ENCODE data around the gene ADA. TPM values are rescaled to one million over a fixed set of nuclear protein-coding genes. Genes with fewer than 3 reads are reported as not detected.

The ADA gene
- total RNA-seq, 2 experiments from 2014 or later, result 103 to 107 TPM

DNA sequence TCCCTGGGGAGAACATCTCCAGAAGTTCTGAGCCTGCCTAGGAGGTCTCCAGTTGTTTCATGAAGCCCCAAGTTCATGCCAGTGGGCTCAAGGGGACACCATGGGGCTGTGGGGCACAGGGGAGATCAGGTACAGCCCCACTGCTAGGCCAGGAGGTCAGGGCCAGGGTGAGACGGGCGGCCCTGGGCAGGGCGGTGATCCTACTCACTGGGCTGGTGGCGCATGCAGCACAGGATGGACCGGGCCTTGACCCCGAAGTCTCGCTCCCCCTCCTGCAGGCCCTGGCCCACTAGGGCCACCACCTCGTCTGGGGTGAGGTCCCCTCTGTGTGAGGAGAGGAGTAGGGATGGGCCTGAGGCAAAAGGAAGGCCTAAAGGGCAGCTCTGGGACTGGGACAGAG is 26.1 kb downstream of the ADA start:
- H3K36me3 Mint-ChIP-seq (ENCODE audit: low read depth), result peaks cover 74% of the 10 kb centered on the region
- H3K4me3 Mint-ChIP-seq, result no peak overlapping the region
- ChIA-PET CTCF (no interaction called here), POLR2A (no interaction called here)
- no peak overlapping the region for H3K27ac Mint-ChIP-seq
- DNase-seq, result no peak
- peaks cover 4% of the 10 kb centered on the region for H3K4me1 Mint-ChIP-seq
- peaks cover 6% of the 10 kb centered on the region for H3K9me3 Mint-ChIP-seq
- no peaks in the 10 kb centered on the region for H3K27me3 Mint-ChIP-seq

DNA sequence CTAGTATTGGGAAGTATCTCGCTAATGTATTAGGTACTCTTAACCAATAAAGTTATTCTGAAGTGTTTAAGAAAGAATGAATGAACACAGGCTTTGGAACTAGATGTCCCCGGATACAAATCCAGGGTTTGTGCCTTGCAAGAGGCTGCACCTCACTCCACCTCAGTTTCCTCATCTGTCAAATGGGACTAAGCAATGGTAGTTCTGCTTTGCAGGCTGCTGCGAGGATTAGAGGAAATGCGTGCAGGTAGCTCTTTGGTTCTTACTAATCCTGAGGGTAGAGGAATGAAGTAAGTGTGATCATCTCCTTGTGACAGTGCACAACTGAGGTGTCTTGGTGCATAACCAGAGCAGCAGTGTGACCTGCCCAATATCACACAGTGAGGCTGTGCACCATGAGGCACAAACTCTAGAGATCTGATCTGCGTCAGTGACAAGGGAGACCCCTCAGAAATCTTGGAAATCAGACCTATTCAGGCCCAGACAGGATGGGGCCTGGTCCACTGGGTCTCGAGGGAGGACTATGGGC is 26.7 kb downstream of the ADA start:
- no peak for DNase-seq
- Mint-ChIP-seq H3K4me1 (peaks cover 9% of the 10 kb centered on the region), H3K9me3 (peaks cover 6% of the 10 kb centered on the region), H3K36me3 (ENCODE audit: low read depth) (peaks cover 77% of the 10 kb centered on the region), H3K4me3 (no peak overlapping the region), H3K27me3 (no peaks in the 10 kb centered on the region), H3K27ac (no peak overlapping the region)
- CTCF ChIA-PET, result no interaction called here
- POLR2A ChIA-PET, result no interaction called here

DNA sequence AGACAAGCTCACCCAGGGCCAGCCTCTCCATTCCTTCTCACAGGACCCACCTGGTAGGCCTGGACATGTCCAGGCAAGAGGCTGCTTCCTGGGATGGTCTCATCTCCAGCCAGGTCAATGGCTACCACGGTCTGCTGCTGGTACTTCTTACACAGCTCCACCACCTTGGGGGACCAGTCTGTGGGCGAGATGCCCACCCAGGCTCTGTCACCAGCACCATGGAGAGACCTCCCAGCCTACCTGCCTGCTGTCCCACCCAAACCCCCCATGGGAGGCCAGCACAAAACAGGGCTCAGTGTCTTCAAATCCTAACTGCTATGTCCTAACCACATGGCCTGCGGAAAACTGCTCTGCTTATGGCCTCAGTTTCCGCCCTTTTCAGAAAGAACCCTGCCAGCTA is 27.3 kb downstream of the ADA start:
- peaks cover 14% of the 10 kb centered on the region for H3K4me1 Mint-ChIP-seq
- no peaks in the 10 kb centered on the region for H3K27me3 Mint-ChIP-seq
- CTCF ChIA-PET, result no interaction called here
- H3K4me3 Mint-ChIP-seq, result no peak overlapping the region
- no peak for DNase-seq
- H3K9me3 Mint-ChIP-seq, result peaks cover 6% of the 10 kb centered on the region
- H3K27ac Mint-ChIP-seq, result no peak overlapping the region
- peaks cover 82% of the 10 kb centered on the region for H3K36me3 Mint-ChIP-seq (ENCODE audit: low read depth)
- POLR2A ChIA-PET, result no interaction called here

DNA sequence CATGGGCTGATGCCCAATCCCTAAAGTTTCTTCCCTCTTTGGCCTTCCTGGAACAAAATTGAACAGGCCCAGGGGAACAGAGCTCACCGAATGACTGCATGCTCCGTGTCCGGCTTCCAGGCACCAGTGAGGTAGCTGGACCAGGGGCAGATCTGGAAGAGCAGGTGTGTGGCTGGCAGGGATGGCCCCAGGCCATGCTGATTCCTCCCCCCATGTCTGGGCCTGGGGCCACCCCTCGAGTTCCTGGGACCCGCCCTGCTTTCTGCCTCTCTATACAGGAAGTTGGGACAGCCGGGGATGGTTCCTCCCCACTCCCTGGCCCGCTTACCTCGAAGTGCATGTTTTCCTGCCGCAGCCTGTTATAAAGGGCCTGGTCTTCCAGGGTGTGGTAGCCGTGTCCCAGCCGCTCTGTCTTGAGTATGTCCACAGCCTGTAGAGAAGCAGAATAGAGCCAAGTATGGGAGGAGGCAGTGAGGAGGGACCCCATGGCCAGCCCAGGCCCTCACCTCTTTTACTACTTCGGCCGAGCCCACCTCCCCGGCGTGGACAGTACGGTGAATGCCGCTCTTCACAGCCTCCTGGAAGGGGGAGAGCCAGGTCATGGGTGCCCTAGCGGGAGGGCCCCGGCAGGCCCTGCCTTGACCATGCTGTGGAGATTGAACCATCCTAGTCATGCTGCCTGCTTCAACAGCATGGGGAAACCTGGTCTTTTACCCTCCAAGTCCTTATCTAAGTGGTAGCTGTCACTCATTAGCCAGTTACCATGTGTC is 28.8 kb downstream of the ADA start:
- H3K4me3 Mint-ChIP-seq, result no peak overlapping the region
- no peaks in the 10 kb centered on the region for H3K27me3 Mint-ChIP-seq
- ChIA-PET CTCF (interaction anchor here (1.0 kb wide), 1 partner anchor 26 kb away, joined by 3 read pairs; no protein-coding TSS in a partner anchor), POLR2A (interaction anchor here (0.6 kb wide), 1 partner anchor 22 kb away, joined by 3 read pairs; no protein-coding TSS in a partner anchor)
- peaks cover 84% of the 10 kb centered on the region for H3K36me3 Mint-ChIP-seq (ENCODE audit: low read depth)
- no peak for DNase-seq
- peaks cover 6% of the 10 kb centered on the region for H3K9me3 Mint-ChIP-seq
- H3K27ac Mint-ChIP-seq, result no peak overlapping the region
- H3K4me1 Mint-ChIP-seq, result peaks cover 28% of the 10 kb centered on the region

DNA sequence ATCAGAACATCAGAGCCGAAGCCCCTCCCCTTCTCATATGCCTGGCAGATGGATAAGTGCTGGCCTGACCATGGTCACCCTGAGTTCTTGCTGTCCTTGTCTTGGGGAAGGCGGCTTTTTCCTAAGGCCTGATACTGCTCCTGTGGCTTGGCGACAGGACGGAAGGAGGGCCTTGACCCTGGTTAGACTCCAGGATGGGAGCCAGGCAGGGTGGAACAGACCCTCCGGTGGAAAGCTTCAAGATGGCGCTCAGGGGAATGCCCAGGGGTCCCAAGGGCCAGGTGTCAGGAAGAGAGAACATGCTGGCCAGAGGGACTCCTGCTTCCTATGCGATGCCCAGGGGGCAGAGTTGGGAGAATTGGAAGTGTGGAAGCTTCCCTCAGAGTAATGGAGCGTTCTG is 29.6 kb downstream of the ADA start:
- CTCF ChIA-PET, result no interaction called here
- no peaks in the 10 kb centered on the region for H3K27me3 Mint-ChIP-seq
- POLR2A ChIA-PET, result no interaction called here
- H3K27ac Mint-ChIP-seq, result no peak overlapping the region
- no peak overlapping the region for H3K4me3 Mint-ChIP-seq
- H3K4me1 Mint-ChIP-seq, result peaks cover 33% of the 10 kb centered on the region
- H3K36me3 Mint-ChIP-seq (ENCODE audit: low read depth), result peaks cover 79% of the 10 kb centered on the region
- no peak for DNase-seq
- H3K9me3 Mint-ChIP-seq, result peaks cover 6% of the 10 kb centered on the region

DNA sequence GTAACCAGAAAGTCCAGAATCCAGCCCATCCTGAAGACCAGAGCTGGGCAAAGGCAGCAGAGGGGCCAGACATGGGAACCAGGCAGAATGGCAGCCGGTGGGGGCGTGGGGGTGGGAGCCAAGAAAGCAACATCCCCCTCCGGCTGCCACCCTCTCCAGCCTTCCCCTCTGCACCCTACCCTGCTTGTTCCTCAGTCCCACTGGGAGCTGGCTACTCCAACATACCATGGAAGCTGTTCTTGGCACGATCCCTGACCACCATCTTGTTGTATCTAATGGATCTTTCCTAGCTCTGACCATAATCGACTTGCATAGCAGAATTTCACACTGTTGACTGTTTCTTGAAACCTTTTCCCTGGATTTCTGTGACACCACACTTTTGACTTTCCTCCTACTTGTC is 30.2 kb downstream of the ADA start:
- peaks cover 6% of the 10 kb centered on the region for H3K9me3 Mint-ChIP-seq
- CTCF ChIA-PET, result no interaction called here
- H3K4me1 Mint-ChIP-seq, result peaks cover 32% of the 10 kb centered on the region
- H3K27ac Mint-ChIP-seq, result no peak overlapping the region
- POLR2A ChIA-PET, result no interaction called here
- no peak overlapping the region for H3K4me3 Mint-ChIP-seq
- no peaks in the 10 kb centered on the region for H3K27me3 Mint-ChIP-seq
- H3K36me3 Mint-ChIP-seq (ENCODE audit: low read depth), result peaks cover 74% of the 10 kb centered on the region
- no peak for DNase-seq

DNA sequence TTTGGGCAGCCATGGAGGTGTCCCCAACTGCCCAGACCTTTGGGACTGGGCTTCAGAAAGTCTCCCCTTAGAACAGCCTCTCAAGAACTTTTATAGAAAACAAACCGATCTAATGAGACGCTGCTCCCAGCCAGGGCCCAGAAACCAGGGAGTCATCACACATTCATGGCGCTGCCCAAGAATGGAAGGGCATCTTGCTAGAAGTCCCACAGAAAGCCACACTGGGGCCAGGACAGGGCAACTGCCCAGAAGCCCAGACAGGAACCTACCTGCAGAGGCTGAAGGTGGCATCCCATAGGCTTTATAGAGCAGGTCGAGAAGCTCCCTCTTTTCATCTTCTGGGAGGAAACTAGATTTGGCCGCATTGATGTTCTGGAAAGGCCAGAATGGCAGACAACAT is 31.5 kb downstream of the ADA start:
- ChIA-PET CTCF (interaction anchor here (0.7 kb wide), 1 partner anchor 15 kb away, joined by 4 read pairs; no protein-coding TSS in a partner anchor), POLR2A (no interaction called here)
- peaks cover 6% of the 10 kb centered on the region for H3K9me3 Mint-ChIP-seq
- H3K36me3 Mint-ChIP-seq (ENCODE audit: low read depth), result peaks cover 75% of the 10 kb centered on the region
- H3K27ac Mint-ChIP-seq, result peak overlapping the region; percentile 54
- DNase-seq, result no peak
- H3K27me3 Mint-ChIP-seq, result no peaks in the 10 kb centered on the region
- peaks cover 45% of the 10 kb centered on the region for H3K4me1 Mint-ChIP-seq
- no peak overlapping the region for H3K4me3 Mint-ChIP-seq

DNA sequence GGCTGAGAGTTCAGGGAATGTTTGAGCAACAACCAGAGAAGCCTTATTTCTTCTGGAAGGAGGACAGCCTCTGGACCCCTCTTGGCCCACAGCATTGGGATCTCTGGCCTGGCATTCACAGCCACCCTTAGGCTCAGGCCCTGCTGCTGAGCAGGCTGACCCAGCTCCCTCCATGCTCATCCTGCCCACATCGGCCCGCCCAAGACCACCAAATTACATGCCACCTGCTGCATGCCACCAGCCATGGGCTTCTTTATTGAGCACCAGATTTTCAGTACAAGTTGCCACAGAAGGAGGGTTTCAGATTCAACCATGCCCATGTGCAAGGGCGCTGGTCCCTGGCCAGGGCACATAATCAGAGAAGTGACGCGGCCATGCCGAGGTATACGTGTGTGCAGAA is 32.2 kb downstream of the ADA start:
- H3K9me3 Mint-ChIP-seq, result peaks cover 6% of the 10 kb centered on the region
- H3K27ac Mint-ChIP-seq, result peak overlapping the region; percentile 13
- ChIA-PET POLR2A (no interaction called here), CTCF (interaction anchor here (1.4 kb wide), 1 partner anchor 11 kb away, joined by 5 read pairs; no protein-coding TSS in a partner anchor)
- H3K36me3 Mint-ChIP-seq (ENCODE audit: low read depth), result peaks cover 73% of the 10 kb centered on the region
- no peak overlapping the region for H3K4me3 Mint-ChIP-seq
- DNase-seq, result no peak
- H3K4me1 Mint-ChIP-seq, result peaks cover 51% of the 10 kb centered on the region
- no peaks in the 10 kb centered on the region for H3K27me3 Mint-ChIP-seq

DNA sequence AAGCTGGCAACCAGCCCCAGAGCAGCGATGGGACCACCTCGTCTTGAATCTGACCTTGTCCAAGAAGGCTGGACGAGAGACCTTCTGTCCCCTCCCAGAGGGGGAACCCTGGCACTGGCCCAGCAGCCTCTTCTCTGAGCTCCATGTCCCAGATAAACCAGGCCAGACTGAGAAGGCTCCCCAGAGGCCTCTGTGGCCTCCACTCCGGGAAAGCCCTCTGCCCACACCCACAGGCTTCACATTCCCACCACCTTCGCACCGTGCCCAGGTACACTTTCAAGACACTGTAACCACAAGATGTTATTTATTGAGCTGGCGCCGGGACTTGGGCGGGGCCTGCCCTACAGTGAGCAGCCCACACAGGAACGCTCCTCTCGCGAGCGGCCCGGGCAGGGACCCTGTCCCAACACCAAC is 33.2 kb downstream of the ADA start:
- Mint-ChIP-seq H3K27me3 (no peaks in the 10 kb centered on the region), H3K4me1 (peaks cover 54% of the 10 kb centered on the region), H3K4me3 (no peak overlapping the region), H3K36me3 (ENCODE audit: low read depth) (peaks cover 69% of the 10 kb centered on the region), H3K9me3 (peaks cover 3% of the 10 kb centered on the region), H3K27ac (peak overlapping the region; percentile 28)
- ChIA-PET POLR2A (no interaction called here), CTCF (interaction anchor here (1.4 kb wide), 1 partner anchor 12 kb away, joined by 5 read pairs; no protein-coding TSS in a partner anchor)
- peak; percentile 27 for DNase-seq

DNA sequence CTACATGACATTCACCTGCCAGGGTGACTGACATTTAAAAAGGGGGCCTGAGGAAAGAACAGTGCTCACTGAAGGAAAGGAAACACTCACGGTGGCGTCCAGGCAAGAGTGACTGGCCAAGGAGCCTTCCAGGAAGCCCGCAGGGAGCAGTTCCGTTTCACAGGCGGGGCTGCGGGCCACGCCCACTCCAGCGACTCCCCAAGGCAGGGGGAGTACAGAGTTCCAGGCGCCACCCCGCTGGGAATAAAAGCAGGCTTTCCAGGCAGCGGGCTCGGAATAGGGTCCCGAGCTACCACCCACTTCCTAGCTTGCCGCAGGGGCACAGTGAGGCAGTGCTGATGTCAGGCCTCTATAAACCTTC is 34.9 kb downstream of the ADA start:
- no peak for DNase-seq
- Mint-ChIP-seq H3K4me3 (no peak overlapping the region), H3K27ac (peak overlapping the region; percentile 76), H3K36me3 (ENCODE audit: low read depth) (peaks cover 54% of the 10 kb centered on the region), H3K9me3 (no peaks in the 10 kb centered on the region), H3K27me3 (no peaks in the 10 kb centered on the region), H3K4me1 (peaks cover 57% of the 10 kb centered on the region)
- ChIA-PET POLR2A (no interaction called here), CTCF (interaction anchor here (0.7 to 1.5 kb wide), 2 partner anchors 41 to 228 kb away, joined by 3 read pairs; no protein-coding TSS in a partner anchor)

DNA sequence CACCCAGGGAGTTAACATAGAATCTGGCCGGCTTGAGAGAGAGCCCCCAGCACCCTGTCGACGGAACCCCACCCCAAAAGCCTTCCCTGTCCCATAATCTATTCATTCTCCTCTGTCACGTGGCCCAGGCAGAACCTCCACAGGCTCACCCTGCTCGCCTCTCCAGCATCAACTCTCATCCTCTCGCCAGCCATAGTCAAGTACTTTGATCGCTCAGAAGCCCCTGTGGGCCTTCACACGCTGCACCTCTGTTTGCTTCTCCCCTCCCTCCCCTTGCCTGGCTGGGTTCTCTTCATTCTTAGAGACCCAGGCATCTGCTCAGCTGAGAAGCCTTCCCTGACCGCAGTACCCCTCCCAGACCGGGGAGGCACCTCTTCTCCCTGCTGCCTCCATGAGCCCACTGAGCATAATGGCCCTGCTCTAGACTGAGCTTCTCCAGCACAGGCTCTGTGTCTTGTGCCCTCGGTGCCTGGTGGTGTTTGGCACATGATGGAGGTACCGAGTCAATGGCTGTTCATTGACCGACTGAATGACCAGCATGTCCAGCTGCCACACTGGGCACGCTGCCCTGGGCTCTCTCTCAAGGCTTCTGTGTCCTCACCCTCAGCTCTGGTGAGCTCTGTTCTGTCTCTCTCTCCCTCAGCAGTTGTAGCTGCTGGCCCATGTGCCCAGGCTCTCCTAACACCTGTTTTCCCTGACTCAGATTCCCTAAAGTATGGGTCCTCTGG is 35.5 kb downstream of the ADA start:
- Mint-ChIP-seq H3K27me3 (no peaks in the 10 kb centered on the region), H3K4me1 (peaks cover 61% of the 10 kb centered on the region), H3K9me3 (no peaks in the 10 kb centered on the region), H3K4me3 (no peak overlapping the region), H3K36me3 (ENCODE audit: low read depth) (peaks cover 49% of the 10 kb centered on the region), H3K27ac (peak overlapping the region; percentile 89)
- ChIA-PET POLR2A (no interaction called here), CTCF (interaction anchor here (0.7 kb wide), 1 partner anchor 40 kb away, joined by 3 read pairs; no protein-coding TSS in a partner anchor)
- DNase-seq, result no peak

DNA sequence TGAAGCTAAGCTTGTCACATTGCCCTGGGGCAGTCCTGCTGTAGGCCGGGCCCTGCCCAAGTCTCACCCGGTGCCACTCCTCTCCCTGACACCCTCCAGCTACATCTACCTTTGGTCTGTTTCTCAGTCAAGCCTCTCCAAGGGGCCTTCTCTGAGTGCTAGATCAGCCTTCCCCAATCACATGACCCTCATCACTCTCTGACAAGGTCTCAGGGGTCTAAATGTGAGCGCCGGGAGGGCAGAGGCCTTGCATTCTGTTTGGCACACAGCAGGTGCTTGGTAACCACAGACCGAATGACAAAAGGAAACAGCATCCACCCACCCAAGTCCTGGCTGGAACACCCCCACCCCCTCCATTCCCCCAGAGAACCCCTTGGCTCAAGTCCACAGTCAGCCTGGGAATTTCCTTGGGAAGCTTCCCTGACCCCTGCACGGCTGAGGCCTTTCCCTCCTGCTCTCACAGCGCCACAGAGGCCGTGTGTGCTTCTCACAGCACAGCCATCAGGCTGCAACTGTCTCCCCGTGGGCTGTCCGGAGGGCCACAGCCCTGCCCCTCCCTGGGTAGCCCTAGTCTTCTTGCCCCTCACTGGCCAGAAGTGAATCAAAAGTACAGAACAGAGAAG is 36.2 kb downstream of the ADA start:
- ChIA-PET CTCF (interaction anchor here (1.5 kb wide), 1 partner anchor 69 kb away, joined by 5 read pairs; no protein-coding TSS in a partner anchor), POLR2A (no interaction called here)
- no peak for DNase-seq
- Mint-ChIP-seq H3K36me3 (ENCODE audit: low read depth) (peaks cover 41% of the 10 kb centered on the region), H3K9me3 (no peaks in the 10 kb centered on the region), H3K4me3 (no peak overlapping the region), H3K27ac (peak overlapping the region; percentile 89), H3K27me3 (no peaks in the 10 kb centered on the region), H3K4me1 (peaks cover 66% of the 10 kb centered on the region)

DNA sequence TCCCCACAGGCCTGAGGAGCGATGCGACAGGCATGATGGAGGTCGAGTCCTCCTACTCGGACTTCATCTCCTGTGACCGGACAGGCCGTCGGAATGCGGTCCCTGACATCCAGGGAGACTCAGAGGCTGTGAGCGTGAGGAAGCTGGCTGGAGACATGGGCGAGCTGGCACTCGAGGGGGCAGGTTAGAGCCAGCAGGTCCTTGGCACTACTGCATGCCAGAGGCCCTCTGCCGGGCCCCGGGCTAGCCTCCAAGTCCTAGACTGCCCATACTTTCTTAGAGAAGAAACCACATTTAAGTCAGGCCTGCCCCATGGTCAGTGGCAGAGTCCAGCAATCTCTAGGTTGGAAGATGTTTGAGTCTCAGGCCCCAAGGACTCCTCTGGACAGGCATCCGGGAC is 37.0 kb downstream of the ADA start:
- Mint-ChIP-seq H3K9me3 (no peaks in the 10 kb centered on the region), H3K27ac (peak overlapping the region; percentile 89), H3K4me3 (peak overlapping the region; percentile 13), H3K4me1 (peaks cover 65% of the 10 kb centered on the region), H3K27me3 (no peaks in the 10 kb centered on the region), H3K36me3 (ENCODE audit: low read depth) (peaks cover 34% of the 10 kb centered on the region)
- DNase-seq, result no peak
- POLR2A ChIA-PET, result no interaction called here
- CTCF ChIA-PET, result interaction anchor here (1.1 to 1.5 kb wide), 2 partner anchors 16 to 70 kb away, joined by 3 to 5 read pairs; no protein-coding TSS in a partner anchor

All from activated CD4-positive, alpha-beta T cell treated with anti-CD3 and anti-CD28 coated beads, Interleukin-2, amount 10 ng/mL, durations not matched to agents 7 days and 5 days (primary cell).